Measurements from ENCODE around the gene TECR.

GRCh38 chr19:14536926-14537692 is 7.7 kb downstream of the TECR start:
- TF ChIP-seq, protein P1, sequence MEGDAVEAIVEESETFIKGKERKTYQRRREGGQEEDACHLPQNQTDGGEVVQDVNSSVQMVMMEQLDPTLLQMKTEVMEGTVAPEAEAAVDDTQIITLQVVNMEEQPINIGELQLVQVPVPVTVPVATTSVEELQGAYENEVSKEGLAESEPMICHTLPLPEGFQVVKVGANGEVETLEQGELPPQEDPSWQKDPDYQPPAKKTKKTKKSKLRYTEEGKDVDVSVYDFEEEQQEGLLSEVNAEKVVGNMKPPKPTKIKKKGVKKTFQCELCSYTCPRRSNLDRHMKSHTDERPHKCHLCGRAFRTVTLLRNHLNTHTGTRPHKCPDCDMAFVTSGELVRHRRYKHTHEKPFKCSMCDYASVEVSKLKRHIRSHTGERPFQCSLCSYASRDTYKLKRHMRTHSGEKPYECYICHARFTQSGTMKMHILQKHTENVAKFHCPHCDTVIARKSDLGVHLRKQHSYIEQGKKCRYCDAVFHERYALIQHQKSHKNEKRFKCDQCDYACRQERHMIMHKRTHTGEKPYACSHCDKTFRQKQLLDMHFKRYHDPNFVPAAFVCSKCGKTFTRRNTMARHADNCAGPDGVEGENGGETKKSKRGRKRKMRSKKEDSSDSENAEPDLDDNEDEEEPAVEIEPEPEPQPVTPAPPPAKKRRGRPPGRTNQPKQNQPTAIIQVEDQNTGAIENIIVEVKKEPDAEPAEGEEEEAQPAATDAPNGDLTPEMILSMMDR (IDR thresholded peaks at IDR 0.05; ENCODE audit: extremely low read depth in 1 of 2, insufficient read depth in 1 of 2, low read depth in 1 of 2, low read length in 2 of 2), result no peak
- TF ChIP-seq POLR2A (IDR thresholded peaks at IDR 0.05; ENCODE audit: low read depth, low read length) (no peak), POLR2AphosphoS5 (IDR thresholded peaks at IDR 0.05; ENCODE audit: insufficient read depth, low read depth, low read length) (no peak)
